K562 (cell line): ENCODE results near the gene CENPT. TPM values are rescaled to one million over a fixed set of nuclear protein-coding genes. Genes with fewer than 3 reads are reported as not detected.

Source experiments
- BMI1 ChIP-seq: fragments of 150-350 bp; IDR thresholded peaks from 2 replicates; pipeline ENCODE4 v1.6.1; 2014; ENCODE audit warnings: low read length
- CSDE1 ChIP-seq, 2 experiments: fragments of 450-650 bp; IDR thresholded peaks; 2 replicates each; pipeline ENCODE4 v1.6.1; 2016; ENCODE audit warnings: mild to moderate bottlenecking in 1 of 2
- DACH1 ChIP-seq: fragments of 450-650 bp; IDR thresholded peaks from 2 replicates; pipeline ENCODE4 v1.6.1; 2018; ENCODE audit not compliant: partially characterized antibody
- EP300 ChIP-seq: IDR thresholded peaks from 2 replicates; pipeline ENCODE4 v1.6.1; 2012; ENCODE audit warnings: low read length, improper control_type of control experiment
- ETV5 ChIP-seq: sonication (generic); formaldehyde crosslinking; IDR thresholded peaks from 2 replicates; pipeline ENCODE4 v1.4.0; 2020; ENCODE audit warnings: low read depth, mild to moderate bottlenecking, missing genetic modification reagents
- EWSR1 ChIP-seq: fragments of 450-650 bp; IDR thresholded peaks from 2 replicates; pipeline ENCODE4 v1.6.1; 2018; ENCODE audit warnings: borderline replicate concordance, mild to moderate bottlenecking, low read depth, moderate library complexity; ENCODE audit not compliant: partially characterized antibody
- IRF2 ChIP-seq: sonication (generic); formaldehyde crosslinking; IDR thresholded peaks from 2 replicates; pipeline ENCODE4 v1.8.1; 2022; ENCODE audit warnings: mild to moderate bottlenecking, missing genetic modification reagents
- KDM4B ChIP-seq, 2 experiments: fragments of 450-650 bp in 1 of 2; sonication (generic) in 1 of 2; IDR thresholded peaks; 2 replicates each; pipeline ENCODE4 v1.6.1; 2016 to 2017; ENCODE audit warnings: borderline replicate concordance in 2 of 2, antibody characterized with exemption in 1 of 2, low read depth in 1 of 2, mild to moderate bottlenecking in 1 of 2
- NFE2 ChIP-seq: IDR thresholded peaks from 2 replicates; pipeline ENCODE4 v1.6.1; 2014; ENCODE audit warnings: antibody characterized with exemption, low read depth
- PPARD ChIP-seq: fragments of 250-450 bp; sonication (Bioruptor Pico); IDR thresholded peaks from 2 replicates; pipeline ENCODE4 v1.8.0; 2022; ENCODE audit warnings: inconsistent platforms, mild to moderate bottlenecking, moderate library complexity
- PRPF4 ChIP-seq: fragments of 200-400 bp; formaldehyde crosslinking; IDR thresholded peaks from one replicate; pipeline ENCODE4 v1.6.1; 2017; ENCODE audit warnings: low read length, low read depth, mild to moderate bottlenecking; ENCODE audit not compliant: insufficient read depth, poor library complexity, severe bottlenecking
- SLC30A9 ChIP-seq: fragments of 250-450 bp; sonication (Bioruptor Pico); IDR thresholded peaks from 2 replicates; pipeline ENCODE4 v1.8.0; 2022; ENCODE audit warnings: mild to moderate bottlenecking, moderate library complexity
- THRAP3 ChIP-seq: fragments of 450-650 bp; IDR thresholded peaks from 2 replicates; pipeline ENCODE4 v1.6.1; 2016; ENCODE audit warnings: mild to moderate bottlenecking, inconsistent platforms, borderline replicate concordance
- ZKSCAN1 ChIP-seq: fragments of 150-350 bp; IDR thresholded peaks from 2 replicates; pipeline ENCODE4 v1.6.1; 2016; ENCODE audit warnings: low read depth, low read length
- ZNF830 ChIP-seq: fragments of 250-450 bp; sonication (Bioruptor Pico); IDR thresholded peaks from 2 replicates; pipeline ENCODE4 v1.5.0; 2021; ENCODE audit warnings: mild to moderate bottlenecking
- polyA plus RNA-seq, 8 experiments: library from polyadenylated mRNA; depleted of rRNA in 4 of 8; stranded (reverse) in 5 of 8; unstranded in 3 of 8; fragments of >200 nt; fragmentation: Nextera tagmentation in 2 of 8; fragmentation: Illumina TruSeq in 1 of 8; extraction: Ambion mirVana in 2 of 8; extraction: Trizol in 1 of 8; gene quantifications; 2 replicates each; pipeline versions ENCODE4 v1.2.1 to v1.2.3, GENCODE V29; 2011 to 2014; ENCODE audit warnings: inconsistent platforms in 1 of 8, missing spikeins in 1 of 8
- total RNA-seq, 7 experiments: library from RNA; depleted of rRNA in 6 of 7; stranded (reverse); fragments of >200 nt in 6 of 7; fragmentation: Illumina TruSeq in 2 of 7; extraction: Trizol in 2 of 7; gene quantifications; 2 replicates each; pipeline versions ENCODE4 v1.2.1 to v1.2.3, GENCODE V29; 2011 to 2021; ENCODE audit warnings: low replicate concordance in 1 of 7
- TF ChIP-seq, protein P1 (sequence below), 2 experiments: fragments of 150-350 bp in 1 of 2; IDR thresholded peaks; 2 replicates each; pipeline ENCODE4 v1.6.1; 2012 to 2016; ENCODE audit warnings: low read depth in 2 of 2, low read length in 2 of 2, mild to moderate bottlenecking in 1 of 2, moderate library complexity in 1 of 2
- TF ChIP-seq, protein P2 (sequence below): sonication (generic); formaldehyde crosslinking; IDR thresholded peaks from 2 replicates; pipeline ENCODE4 v1.8.0; 2023; ENCODE audit warnings: missing genetic modification reagents, mild to moderate bottlenecking, borderline replicate concordance
- TF ChIP-seq, protein P3 (sequence below): fragments of 250-450 bp; sonication (Bioruptor Pico); IDR thresholded peaks from 2 replicates; pipeline ENCODE4 v1.8.0; 2021; ENCODE audit warnings: borderline replicate concordance, mild to moderate bottlenecking, moderate library complexity; ENCODE audit not compliant: poor library complexity, severe bottlenecking

CENPT gene
- total and polyA plus RNA-seq, 9 of the 15 experiments (the other 6 are each of a cell fraction or from before 2014, with no cell fraction given), result 3.6 to 94.2 (median 44.1) TPM

DNA sequence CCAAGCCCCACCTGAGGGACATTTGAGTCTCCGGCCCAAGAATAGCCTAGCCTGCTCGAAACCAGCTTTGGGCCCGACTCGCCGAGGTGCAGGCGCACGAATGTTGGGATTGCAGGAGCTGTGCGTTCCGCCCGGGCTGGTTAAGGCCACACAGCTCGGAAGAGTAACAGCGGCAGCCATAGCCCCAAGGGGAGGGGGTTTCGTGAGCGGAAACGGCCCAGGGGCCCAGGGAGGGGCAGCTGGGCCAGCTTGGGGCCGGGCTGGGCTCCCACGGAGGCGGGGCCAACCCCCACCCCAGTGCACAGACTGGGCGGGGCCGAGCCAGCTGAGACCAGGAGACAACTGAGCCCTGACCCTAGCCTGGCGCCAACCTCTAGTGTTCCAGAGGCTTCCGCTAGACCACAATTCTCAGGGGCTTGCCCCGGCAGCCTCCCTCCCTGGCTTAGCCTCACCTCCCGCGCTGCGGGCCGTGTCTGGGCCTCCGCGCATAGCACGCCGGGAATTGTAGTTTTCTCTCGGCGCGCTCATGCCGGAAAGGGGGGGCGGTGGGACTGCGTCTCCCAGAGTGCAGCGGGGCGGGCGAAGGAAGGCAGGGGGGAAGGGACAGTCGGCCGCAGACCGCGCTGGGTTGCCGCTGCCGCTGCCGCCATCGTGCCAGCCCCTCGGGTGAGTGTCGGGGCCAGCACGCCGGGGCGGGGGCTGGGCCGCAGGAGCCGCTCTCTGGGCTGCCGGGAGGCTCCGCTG lies 1.0 kb downstream of the CENPT start, which contains the start of gene NUTF2 (continued):
- TF ChIP-seq, protein P1, sequence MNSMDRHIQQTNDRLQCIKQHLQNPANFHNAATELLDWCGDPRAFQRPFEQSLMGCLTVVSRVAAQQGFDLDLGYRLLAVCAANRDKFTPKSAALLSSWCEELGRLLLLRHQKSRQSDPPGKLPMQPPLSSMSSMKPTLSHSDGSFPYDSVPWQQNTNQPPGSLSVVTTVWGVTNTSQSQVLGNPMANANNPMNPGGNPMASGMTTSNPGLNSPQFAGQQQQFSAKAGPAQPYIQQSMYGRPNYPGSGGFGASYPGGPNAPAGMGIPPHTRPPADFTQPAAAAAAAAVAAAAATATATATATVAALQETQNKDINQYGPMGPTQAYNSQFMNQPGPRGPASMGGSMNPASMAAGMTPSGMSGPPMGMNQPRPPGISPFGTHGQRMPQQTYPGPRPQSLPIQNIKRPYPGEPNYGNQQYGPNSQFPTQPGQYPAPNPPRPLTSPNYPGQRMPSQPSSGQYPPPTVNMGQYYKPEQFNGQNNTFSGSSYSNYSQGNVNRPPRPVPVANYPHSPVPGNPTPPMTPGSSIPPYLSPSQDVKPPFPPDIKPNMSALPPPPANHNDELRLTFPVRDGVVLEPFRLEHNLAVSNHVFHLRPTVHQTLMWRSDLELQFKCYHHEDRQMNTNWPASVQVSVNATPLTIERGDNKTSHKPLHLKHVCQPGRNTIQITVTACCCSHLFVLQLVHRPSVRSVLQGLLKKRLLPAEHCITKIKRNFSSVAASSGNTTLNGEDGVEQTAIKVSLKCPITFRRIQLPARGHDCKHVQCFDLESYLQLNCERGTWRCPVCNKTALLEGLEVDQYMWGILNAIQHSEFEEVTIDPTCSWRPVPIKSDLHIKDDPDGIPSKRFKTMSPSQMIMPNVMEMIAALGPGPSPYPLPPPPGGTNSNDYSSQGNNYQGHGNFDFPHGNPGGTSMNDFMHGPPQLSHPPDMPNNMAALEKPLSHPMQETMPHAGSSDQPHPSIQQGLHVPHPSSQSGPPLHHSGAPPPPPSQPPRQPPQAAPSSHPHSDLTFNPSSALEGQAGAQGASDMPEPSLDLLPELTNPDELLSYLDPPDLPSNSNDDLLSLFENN (IDR thresholded peaks at IDR 0.05; ENCODE audit: low read depth in 2 of 2, low read length in 2 of 2), result no peak; a peak in 1 of 4 replicates
- TF ChIP-seq ZNF830 (CRISPR knock-in tag), result no peak
- TF ChIP-seq, protein P2, sequence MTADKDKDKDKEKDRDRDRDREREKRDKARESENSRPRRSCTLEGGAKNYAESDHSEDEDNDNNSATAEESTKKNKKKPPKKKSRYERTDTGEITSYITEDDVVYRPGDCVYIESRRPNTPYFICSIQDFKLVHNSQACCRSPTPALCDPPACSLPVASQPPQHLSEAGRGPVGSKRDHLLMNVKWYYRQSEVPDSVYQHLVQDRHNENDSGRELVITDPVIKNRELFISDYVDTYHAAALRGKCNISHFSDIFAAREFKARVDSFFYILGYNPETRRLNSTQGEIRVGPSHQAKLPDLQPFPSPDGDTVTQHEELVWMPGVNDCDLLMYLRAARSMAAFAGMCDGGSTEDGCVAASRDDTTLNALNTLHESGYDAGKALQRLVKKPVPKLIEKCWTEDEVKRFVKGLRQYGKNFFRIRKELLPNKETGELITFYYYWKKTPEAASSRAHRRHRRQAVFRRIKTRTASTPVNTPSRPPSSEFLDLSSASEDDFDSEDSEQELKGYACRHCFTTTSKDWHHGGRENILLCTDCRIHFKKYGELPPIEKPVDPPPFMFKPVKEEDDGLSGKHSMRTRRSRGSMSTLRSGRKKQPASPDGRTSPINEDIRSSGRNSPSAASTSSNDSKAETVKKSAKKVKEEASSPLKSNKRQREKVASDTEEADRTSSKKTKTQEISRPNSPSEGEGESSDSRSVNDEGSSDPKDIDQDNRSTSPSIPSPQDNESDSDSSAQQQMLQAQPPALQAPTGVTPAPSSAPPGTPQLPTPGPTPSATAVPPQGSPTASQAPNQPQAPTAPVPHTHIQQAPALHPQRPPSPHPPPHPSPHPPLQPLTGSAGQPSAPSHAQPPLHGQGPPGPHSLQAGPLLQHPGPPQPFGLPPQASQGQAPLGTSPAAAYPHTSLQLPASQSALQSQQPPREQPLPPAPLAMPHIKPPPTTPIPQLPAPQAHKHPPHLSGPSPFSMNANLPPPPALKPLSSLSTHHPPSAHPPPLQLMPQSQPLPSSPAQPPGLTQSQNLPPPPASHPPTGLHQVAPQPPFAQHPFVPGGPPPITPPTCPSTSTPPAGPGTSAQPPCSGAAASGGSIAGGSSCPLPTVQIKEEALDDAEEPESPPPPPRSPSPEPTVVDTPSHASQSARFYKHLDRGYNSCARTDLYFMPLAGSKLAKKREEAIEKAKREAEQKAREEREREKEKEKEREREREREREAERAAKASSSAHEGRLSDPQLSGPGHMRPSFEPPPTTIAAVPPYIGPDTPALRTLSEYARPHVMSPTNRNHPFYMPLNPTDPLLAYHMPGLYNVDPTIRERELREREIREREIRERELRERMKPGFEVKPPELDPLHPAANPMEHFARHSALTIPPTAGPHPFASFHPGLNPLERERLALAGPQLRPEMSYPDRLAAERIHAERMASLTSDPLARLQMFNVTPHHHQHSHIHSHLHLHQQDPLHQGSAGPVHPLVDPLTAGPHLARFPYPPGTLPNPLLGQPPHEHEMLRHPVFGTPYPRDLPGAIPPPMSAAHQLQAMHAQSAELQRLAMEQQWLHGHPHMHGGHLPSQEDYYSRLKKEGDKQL (CRISPR knock-in tag), result no peak
- peak; percentile 17; the same call in 1 of the 2 replicates for TF ChIP-seq ZKSCAN1
- TF ChIP-seq DACH1, result peak; percentile 79
- TF ChIP-seq EP300, result peak; percentile 51
- TF ChIP-seq SLC30A9 (CRISPR knock-in tag), result no peak
- TF ChIP-seq, protein P3, sequence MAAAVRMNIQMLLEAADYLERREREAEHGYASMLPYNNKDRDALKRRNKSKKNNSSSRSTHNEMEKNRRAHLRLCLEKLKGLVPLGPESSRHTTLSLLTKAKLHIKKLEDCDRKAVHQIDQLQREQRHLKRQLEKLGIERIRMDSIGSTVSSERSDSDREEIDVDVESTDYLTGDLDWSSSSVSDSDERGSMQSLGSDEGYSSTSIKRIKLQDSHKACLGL (CRISPR knock-in tag), result no peak
- TF ChIP-seq PRPF4, result peak; percentile 51
- no peak for TF ChIP-seq BMI1
- no peak for TF ChIP-seq CSDE1 (IDR thresholded peaks at IDR 0.05)
- no peak for TF ChIP-seq IRF2 (CRISPR knock-in tag)
- TF ChIP-seq NFE2, result no peak
- TF ChIP-seq EWSR1, result no peak
- no peak for TF ChIP-seq THRAP3
- TF ChIP-seq ETV5 (CRISPR knock-in tag), result peak; percentile 78
- peak in 1 of 2 experiments; percentile 95; a peak in 1 of 4 replicates for TF ChIP-seq KDM4B (IDR thresholded peaks at IDR 0.05; ENCODE audit: borderline replicate concordance in 2 of 2, low read depth in 1 of 2)
- no peak for TF ChIP-seq PPARD
